Measurements from ENCODE around the gene CALY.
"Not testable (repeated sequence)": the region's sequence is repeated elsewhere in the genome, so short reads cannot be mapped to it uniquely, and the experiment has no call there.

Gene CALY

DNA sequence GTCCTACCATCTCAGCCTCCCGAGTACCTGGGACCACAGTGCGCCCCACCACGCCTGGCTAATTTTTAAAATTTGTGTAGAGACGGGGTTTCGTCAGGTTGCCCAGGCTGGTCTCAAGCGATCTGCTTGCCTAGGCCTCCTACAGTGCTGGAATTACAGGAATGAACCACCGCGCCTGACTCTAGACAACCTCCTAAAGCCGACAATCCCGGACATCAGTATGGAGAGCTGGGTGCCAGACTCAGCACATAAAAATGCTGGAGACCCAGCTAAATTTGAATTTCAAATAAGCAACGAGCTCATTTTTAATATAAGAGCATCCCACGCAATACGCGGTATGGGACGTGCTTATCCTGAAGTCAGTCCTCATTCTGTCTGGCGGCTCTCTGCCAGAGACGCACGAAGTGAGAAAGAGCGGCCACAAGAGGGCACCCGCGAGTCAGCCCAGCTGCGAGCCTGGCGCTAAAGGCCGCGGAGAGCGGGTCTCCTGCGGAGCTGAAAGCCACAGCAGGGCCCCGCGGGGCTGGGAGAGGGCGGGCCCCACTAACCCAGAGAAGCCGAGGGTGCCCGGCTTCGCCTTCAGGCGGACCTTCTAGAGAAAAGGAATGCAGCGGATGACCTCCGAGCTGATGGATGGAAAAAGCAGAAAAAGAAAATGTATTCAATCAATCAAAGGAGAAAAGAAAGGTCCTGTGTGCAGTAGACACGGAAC is 7.0 kb downstream of the CALY start:
- peak; percentile 77 for DNase-seq

DNA sequence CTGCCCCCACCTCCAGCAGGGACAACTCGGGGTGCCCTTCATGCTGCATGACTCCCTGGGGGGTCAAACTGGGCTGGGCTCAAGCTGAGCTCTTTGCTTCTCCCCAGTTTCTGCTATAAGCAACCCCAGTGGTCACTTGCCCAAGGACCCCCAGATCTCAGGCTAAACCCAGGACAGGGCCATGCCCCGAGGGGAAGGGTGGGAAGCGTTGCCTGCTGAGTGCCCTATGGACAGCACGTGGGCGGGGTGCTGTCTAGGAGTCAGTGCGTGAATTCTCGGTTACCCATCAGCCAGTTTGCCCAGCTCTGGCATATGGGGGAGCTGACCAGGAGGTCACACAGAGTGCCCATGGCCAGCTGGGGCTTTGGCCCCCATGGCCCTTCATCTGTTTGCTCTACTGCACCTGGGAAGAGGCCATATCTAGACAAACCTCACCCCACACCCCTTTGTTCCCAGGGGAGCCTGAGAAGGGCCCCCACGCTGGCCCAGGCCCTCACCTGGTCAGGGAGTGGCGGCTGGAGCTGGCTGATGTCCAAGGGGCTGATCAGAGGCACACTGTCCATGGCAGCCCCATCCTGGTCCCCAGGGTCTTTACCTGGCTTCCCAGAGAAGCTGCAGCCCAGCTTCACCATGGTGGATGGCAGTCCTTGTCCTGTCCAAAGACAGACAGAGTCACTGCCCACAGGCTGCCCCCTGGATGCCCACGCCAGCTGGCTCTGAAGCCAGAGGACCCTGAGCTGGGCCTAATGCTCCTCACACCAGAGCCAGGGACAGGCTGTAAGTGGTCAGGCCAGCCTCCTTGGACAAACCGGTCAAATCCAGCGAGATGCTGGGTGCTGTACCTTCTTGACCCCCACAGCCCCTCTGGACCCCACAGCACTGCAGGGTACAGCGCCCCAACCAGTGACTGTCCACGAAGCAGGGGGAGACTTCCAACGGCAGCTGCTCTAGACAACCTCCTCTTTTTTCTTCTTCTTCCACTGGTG is 8.0 kb downstream of the CALY start:
- DNase-seq: no peak

DNA sequence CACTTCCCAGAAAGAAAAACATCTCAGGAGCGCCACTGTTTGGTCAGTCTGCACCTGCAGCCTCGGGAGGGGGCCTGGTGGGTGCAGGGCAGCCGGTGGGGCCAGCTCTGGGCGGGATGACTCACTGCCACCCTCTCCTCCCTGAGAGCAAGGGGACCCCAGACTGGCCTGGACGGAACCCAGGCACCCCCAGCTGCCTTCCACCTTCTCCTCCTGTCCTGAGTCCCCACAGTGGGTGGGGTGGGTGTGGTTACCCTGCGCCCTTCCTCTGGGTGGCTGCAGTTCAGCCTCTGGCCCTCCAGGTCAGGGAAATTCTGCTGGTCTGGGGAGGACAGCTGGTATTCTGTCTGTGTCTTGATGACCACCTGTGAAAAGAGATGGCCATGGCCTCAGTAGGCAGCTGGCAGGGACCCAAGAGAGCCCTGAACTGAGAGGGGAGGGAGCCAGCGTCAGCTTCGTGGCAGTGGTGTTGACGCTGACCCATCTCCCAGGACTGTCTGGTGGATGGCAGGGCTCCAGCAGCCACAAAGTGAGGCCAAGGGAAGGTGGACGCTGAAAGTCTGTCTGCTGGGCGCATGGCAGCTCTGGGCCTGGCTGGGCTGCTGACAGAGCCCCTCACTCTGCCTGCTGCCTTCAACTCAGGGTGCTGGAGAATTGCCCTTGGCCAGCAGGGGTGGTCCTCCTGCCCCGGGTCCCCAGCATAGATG is 8.9 kb downstream of the CALY start:
- no peak for DNase-seq

DNA sequence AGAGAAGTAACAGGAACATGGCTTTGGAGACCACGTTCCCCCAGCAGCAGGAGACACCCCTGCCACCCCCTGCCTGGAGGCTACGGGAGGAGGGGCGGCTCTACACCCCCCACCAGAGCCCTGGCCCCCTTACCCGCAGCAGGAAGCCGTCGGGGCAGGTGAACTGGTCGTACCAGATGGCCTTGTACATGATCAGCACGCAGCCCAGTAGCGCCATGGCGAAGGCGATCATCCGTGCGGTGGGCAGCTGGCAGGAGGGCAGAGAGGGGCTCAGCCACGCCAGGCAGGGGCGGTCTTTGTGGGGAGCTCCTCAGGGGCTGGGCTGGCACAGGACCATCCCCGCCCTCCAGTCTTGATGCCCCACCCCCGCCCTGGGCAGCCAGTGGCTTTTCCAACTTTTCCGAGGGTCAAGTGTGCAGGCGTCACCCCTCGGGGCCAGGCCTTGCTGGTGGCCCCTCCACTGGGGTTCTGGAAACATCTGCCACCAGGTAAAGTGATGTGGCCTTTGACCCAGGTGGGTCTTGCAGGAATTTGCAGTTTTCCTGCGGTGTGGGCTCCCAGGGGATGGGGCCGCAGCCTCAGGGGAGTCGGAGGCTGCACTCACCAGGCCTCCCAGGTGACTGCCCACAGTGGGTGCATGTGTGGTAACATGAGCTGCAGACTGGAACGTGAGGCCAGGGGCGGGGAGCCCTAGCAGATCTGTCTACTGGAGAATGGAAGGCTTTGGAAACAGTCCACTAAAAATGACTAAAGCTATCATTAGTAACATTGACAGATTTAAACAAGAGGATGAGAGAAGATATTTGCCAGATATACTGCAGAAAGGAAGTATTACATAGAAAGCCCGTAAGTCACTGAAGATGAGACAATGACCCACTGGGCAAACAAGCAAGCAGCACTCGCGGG is 9.7 kb downstream of the CALY start:
- no peak for DNase-seq

DNA sequence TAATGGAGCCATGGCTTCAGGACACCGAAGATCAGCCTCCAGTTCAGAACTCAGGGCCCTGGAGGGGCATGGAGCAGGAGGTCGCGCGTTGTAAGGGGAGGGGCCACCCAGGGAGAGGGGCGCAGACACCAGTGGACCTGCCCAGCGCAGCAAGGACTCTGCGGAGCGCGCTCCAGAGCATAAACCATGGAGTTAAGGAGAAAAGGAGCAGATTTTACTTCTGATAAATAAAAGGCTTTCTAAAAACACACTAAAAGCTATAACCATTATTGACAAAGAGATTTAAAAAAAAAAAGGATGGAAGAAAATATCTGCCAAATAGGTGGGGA is 10.5 kb downstream of the CALY start:
- no peak for DNase-seq

DNA sequence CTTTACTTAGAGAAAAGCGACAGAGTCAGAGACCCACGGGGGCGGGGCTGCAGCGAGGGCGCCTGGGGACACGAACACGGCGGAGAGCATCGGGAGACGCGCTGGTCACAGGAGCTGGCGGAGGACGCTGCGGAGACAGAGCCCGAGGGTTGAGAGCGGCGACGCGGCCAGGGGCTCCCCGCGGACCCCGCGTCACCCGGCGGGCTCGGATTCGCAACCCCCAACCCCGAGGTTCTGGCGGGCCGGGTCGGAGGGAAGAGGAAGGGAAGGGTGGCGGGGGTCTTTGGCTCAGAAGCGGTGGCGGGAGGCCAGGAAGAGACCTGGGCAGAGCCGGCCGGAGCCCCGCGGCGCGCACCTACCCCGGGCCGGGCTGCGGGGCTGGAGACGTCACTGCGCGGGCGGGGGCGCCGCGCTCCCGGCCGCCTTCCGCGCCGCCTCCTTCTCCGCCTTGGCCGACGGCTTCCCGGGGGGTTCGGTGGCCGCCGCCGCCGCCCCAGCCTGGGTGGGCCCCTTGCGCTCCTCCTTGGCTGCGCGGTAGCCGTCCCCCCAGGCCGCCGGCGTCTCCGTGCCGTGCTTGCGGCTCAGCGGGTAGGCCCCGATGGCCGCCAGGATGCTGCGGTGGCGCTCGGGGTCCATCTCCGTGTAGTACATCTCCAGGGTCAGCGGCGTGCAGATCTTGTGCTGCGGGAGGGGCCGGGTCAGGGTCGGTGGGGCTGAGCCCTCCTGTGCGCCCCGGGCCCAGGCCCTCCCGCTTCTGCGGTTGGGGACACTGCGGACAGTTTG is 11.1 kb downstream of the CALY start:
- DNase-seq: peak; percentile 59

DNA sequence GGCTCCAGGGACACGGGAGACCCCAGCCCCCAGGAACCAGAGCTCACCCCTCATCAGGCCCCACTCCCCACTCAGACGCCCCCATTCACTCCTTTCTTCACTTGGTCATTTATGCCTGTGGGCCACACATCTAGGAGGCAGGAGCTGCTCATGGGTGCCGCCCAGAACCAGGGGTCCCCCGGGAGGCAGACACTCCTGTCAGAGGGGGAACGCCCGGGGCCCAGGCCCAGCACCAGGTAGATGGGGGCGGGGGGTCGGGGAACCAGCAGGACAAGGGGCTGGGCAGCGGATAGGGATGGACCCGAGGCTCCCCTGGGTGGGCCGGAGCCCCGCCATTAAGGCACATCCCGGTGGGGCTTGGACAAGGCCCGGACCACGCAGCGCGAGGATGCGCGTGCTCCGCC is 11.8 kb downstream of the CALY start:
- no peak for DNase-seq

DNA sequence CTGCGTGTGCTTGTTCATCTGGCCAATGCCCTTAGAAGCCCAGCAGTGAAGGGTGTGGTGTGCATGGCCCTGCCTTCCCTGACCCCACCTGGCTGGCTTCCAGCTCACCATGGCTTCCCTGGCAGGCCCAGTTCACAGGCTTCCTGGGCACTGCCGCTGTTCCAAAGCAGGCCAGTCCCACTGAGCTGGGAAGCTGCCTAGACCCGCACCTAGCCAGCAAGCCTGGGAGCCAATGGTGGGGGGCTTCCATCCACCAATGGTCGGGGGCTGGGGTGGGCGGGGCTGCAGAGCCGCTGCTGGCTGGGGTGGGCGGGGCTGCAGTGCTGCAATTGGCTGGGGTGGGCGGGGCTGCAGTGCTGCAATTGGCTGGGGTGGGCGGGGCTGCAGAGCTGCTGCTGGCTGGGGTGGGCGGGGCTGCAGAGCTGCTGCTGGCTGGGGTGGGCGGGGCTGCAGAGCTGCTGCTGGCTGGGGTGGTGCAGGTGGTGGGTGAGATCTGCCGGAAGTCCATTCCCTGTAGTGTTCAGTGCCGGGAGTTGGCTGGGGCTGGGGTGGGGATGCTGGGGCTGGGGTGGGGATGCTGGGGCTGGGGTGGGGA is 12.4 kb downstream of the CALY start:
- DNase-seq: no peak

DNA sequence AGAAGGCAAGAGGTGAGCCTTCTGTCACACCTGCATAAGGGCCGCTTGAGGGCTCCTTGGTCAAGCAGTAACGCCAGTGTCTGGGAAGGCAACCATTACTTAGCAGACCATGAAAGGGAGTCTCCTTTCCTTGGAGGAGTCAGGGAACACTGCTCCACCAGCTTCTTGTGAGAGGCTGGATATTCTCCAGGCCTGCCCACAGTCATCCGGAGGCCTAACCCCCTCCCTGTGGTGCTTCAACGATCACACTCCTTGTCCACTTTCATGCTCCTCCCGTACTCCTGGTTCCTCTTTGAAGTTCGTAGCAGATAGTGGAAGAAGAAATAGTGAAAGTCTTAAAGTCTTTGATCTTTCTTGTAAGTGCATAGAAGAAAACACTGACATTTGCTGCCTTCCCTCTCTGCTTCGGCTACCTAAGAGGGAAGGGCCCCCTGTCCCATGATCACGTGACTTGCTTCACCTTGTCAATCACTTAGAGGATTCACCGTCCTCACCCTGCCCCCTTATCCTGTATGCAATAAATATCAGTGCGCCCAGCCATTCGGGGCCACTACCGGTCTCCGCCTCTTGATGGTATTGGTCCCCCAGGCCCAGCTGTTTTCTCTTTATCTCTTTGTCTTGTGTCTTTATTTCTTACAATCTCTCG is 14.5 kb downstream of the CALY start:
- not testable (repeated sequence) for DNase-seq

DNA sequence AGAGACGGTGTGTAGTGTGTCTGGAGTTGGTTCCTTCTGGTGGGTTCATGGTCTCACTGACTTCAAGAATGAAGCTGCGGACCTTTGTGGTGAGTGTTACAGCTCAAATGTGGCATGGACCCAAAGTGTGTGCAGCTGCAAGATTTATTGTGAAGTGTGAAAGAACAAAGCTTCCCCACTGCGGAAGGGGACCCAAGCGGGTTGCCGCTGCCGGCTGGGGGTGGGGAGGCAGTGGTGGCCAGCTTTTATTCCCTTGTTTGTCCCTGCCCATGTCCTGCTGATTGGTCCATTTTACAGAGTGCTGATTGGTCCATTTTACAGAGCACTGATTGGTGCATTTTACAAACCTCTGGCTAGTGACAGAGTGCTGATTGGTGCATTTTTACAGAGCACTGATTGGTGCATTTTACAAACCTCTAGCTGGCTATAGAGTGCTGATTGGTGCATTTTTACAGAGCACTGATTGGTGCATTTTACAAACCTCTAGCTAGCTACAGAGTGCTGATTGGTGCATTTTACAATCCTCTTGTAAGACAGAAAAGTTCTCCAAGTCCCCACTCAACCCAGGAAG is 15.8 kb downstream of the CALY start:
- not testable (repeated sequence) for DNase-seq

DNA sequence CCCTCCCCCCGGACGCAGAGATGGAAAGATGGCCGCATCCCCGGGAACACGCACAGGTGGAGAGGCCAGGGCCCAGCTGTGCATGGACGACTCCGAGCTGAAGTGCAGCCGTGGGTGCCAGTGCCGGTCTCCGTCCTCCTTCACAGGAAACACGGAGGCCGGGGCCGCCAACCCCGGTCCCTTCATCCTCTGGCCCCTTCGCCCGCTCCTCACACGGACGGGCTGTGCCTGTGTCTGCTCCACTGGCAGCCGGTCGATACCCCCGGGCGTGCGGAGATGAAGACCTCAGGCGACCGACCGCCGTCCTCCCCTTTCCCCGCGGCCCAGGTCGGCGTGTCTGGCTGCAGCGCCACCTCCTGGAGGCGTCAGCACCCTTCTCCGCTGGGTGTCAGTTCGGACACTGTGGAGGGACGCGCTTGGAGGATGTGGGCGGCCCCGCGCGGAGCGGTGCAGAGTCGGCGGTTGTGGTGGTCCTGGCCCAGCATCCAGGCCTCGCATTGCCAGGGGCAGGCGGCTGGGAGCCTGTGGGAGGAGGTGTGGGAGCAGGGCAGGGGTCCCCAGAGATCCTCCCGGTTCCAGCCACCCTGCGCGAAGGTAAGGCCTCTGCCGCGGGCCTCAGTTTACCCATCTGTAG is 18.1 kb downstream of the CALY start:
- peak; percentile 77 for DNase-seq

DNA sequence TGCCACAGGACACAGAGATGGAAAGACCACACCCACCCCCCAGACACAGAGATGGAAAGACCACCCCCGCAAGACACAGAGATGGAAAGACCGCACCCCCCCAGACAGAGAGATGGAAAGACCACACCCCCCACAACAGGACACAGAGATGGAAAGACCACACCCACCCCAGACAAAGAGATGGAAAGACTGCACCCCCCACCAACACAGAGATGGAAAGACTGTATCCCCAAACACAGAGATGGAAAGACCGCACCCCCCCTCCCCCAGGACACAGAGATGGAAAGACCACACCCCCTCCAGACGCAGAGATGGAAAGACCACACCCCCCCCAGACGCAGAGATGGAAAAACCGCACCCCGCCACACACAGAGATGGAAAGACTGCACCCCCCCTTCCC is 20.0 kb downstream of the CALY start:
- no peak for DNase-seq

DNA sequence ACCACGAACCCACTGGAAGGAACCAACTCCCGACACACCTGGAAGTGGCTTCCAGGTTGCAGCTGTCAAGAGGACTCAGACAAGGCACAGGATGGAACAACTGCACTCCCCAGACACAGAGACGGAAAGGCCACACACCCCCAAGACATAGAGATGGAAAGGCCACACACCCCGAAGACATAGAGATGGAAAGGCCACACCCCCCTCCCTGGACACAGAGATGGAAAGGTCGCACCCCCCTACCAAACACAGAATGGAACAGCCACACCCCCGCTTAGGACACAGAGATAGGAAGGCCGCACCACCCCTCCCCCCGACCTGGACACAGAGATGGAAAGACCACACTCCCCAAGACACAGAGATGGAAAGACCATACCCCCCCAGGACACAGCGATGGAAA is 20.4 kb downstream of the CALY start:
- DNase-seq: no peak

DNA sequence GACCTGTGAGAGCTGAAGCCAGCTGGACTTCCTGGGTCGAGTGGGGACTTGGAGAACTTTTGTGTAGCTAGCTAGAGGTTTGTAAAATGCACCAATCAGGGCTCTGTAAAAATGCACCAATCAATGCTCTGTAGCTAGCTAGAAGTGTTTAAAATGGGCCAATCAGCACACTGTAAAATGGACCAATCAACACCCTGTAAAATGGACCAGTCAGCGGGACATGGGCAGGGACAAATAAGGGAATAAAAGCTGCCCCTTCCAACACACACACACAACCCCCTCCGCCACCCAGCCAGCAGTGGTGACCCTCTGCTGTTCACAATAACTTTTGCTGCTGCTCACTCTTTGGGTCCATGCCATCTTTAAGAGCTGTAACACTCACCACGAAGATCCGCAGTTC is 20.8 kb downstream of the CALY start:
- DNase-seq: no peak

DNA sequence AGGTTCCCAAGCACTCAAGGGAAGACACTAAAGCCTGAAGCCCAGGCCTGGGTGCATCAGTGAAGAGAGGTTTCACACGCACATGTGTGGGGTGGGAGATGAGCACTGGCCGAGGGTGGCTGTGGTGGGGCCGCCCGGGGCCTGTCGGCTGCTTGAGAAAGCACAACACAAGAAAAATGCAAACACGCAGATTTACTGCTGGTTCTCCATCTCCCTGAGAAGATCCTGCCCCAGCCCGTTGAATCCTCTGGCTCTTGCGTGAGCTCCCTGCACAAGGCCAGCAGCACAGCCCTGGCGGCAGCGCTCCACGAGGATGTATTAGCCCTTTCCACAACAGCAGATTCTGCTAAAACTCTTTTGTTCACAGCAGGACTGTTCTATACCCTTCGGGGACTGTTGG is 21.8 kb downstream of the CALY start:
- DNase-seq: no peak

DNA sequence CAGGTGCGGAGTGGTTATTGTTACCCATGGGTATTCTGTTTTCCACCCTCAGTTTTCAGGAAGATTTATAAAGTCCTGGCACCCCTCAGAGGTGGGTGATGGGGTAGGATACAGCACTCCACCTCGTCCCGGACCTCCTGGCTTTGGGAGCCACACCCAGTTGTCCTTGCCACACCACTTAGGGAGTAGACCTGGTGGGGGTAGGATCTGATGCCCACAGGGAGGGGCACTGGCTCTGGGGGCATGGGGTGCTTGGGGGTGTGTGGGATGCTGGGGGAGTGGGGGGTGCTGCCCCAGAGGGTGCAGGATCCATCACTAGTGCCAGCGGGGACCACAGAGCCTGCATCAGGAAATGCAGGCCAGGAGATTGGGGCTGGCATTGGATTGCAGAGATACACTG is 23.5 kb downstream of the CALY start:
- no peak for DNase-seq

DNA sequence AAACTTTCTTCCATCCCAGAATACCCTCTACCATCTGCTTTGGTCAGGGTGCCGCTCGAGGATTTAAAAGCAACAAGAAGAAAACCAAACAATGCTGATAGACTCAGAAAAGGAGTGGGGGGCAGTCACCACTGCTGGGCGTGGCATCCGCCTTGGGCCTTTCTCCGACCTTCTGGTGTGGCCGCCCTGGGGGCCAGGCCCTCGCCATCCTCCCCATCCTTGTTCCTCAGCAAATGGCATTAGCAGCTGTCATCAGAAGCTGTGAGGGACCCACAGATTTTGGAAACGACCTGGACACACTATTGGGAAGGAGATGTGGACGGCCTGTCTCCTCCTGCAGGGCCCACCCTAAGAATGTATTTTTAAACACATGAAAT is 23.9 kb downstream of the CALY start:
- DNase-seq: no peak

DNA sequence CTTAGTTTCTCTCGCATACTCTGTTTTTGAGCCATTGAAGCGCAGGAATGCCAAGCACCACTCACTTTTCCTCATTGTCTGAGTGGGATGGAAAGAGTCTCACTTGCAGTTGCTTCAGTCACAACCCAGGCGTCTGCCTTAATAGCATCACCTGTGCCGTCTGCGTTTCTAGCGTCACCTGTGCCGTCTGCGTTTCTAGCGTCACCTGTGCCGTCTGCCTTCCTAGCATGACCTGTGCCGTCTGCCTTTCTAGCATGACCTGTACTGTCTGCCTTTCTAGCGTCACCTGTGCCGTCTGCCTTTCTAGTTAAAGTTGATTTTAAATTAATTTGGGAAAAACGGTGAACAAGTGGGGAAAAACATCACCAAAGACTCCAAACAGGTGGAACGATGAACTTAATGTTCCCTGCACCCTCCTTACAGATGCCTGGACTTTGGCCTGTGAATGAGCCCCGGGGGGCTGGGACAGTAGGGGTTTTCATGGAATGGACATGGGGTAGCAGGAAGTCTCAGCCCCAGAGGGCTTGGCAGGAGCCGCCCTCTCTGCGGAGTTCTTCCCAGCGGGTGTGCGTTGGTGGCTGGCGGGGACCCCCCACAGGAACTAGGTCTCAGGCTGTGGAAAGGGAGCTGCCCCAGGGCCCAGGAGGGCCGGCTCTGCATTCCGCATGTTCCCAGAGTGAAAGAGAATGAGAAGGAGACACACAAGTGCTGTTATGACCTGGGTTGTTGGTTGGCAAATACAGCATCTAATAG is 24.5 kb downstream of the CALY start:
- DNase-seq: no peak

DNA sequence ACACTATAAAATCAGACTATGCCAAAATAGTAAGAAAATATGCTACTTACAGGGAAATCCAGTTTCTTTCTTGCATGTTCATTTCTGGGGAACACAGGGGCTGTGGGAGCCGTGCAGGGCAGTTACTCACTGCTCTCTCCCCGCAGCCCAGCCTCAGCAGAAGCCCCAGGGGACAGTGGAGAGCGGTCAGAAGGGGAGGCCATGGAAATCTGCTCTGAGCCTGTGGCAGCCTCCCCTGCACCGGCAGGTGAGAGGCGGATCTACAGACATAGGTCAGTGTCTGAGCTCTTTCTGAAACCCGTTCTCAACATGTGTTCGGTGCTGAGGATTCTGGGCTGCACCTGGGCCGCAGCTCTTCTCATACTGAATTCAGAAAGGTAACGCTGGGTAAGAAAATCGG is 25.1 kb downstream of the CALY start:
- no peak for DNase-seq
